HG03095 (cell line): Measurements from ENCODE around the gene PLCD3.

ENCODE experiments used
- ATAC-seq: cut with Tn5 transposase; IDR thresholded peaks from one replicate; pipeline ENCODE4 v1.9.1; 2021; ENCODE audit warnings: moderate library complexity; ENCODE audit not compliant: unreplicated experiment

PLCD3 gene

GRCh38 chr17:45104497-45104896 is 27.8 kb downstream of the PLCD3 start:
- no peak for ATAC-seq

- ATAC-seq: no peak
Measured at GRCh38 chr17:45104029-45104428, 28.3 kb downstream of the PLCD3 start.

- ATAC-seq: no peak
Measured at GRCh38 chr17:45103269-45103795, 29.0 kb downstream of the PLCD3 start.

- ATAC-seq: no peak
Measured at GRCh38 chr17:45102856-45103255, 29.5 kb downstream of the PLCD3 start.

GRCh38 chr17:45101883-45102811 is 30.2 kb downstream of the PLCD3 start:
- no peak for ATAC-seq

- no peak for ATAC-seq
Measured at GRCh38 chr17:45101546-45101882, 30.8 kb downstream of the PLCD3 start.

GRCh38 chr17:45098869-45099616 is 33.3 kb downstream of the PLCD3 start:
- no peak for ATAC-seq

GRCh38 chr17:45098081-45098868 is 34.0 kb downstream of the PLCD3 start:
- ATAC-seq: no peak

- no peak for ATAC-seq
Measured at GRCh38 chr17:45096926-45097325, 35.4 kb downstream of the PLCD3 start.

- no peak for ATAC-seq
Measured at GRCh38 chr17:45096141-45096540, 36.2 kb downstream of the PLCD3 start.

GRCh38 chr17:45093444-45094110 is 38.7 kb downstream of the PLCD3 start:
- no peak for ATAC-seq

- ATAC-seq: no peak
Measured at GRCh38 chr17:45092911-45093430, 39.3 kb downstream of the PLCD3 start.

- no peak for ATAC-seq
Measured at GRCh38 chr17:45091778-45092425, 40.4 kb downstream of the PLCD3 start.

GRCh38 chr17:45090711-45091110 is 41.6 kb downstream of the PLCD3 start:
- ATAC-seq: no peak

- ATAC-seq: no peak
Measured at GRCh38 chr17:45088741-45089140, 43.6 kb downstream of the PLCD3 start.

GRCh38 chr17:45087978-45088377 is 44.3 kb downstream of the PLCD3 start:
- no peak for ATAC-seq

GRCh38 chr17:45087504-45087975 is 44.8 kb downstream of the PLCD3 start:
- no peak for ATAC-seq

GRCh38 chr17:45086865-45087503 is 45.3 kb downstream of the PLCD3 start:
- no peak for ATAC-seq

- no peak for ATAC-seq
Measured at GRCh38 chr17:45086391-45086790, 45.9 kb downstream of the PLCD3 start.
